ENCODE measurements around the gene ZNF565. TPM values are rescaled to one million over a fixed set of nuclear protein-coding genes. Genes with fewer than 3 reads are reported as not detected.
"Not testable (repeated sequence)": the region's sequence is repeated elsewhere in the genome, so short reads cannot be mapped to it uniquely, and the experiment has no call there.

The ZNF565 gene
- total RNA-seq, 2 experiments from 2014 or later: 2.2 to 2.7 TPM

- CTCF ChIA-PET: interaction anchor here (1.7 kb wide), 1 partner anchor 80 kb away, joined by 3 read pairs; no protein-coding TSS in a partner anchor
- Mint-ChIP-seq H3K9me3 (ENCODE audit: insufficient read depth) (no peaks in the 10 kb centered on the region), H3K4me1 (ENCODE audit: low read depth) (no peaks in the 10 kb centered on the region), H3K36me3 (ENCODE audit: low read depth) (no peaks in the 10 kb centered on the region), H3K27me3 (ENCODE audit: low read depth) (no peaks in the 10 kb centered on the region), H3K4me3 (no peak overlapping the region), H3K27ac (no peak overlapping the region)
- POLR2A ChIA-PET: no interaction called here
- no peak for ATAC-seq
- DNase-seq: no peak
Observed at GRCh38 chr19:36207605-36208252, 6.7 kb downstream of the ZNF565 start.

- POLR2A ChIA-PET: no interaction called here
Observed at GRCh38 chr19:36203293-36203692, 11.2 kb downstream of the ZNF565 start.

GRCh38 chr19:36201684-36202083 lies 12.8 kb downstream of the ZNF565 start:
- ChIA-PET POLR2A (no interaction called here), CTCF (no interaction called here)
- no peak overlapping the region for H3K4me3 Mint-ChIP-seq
- ATAC-seq (no peak), DNase-seq (no peak)
- no peaks in the 10 kb centered on the region for H3K36me3 Mint-ChIP-seq (ENCODE audit: low read depth)
- no peaks in the 10 kb centered on the region for H3K9me3 Mint-ChIP-seq (ENCODE audit: insufficient read depth)
- no peak overlapping the region for H3K27ac Mint-ChIP-seq
- H3K27me3 Mint-ChIP-seq (ENCODE audit: low read depth): no peaks in the 10 kb centered on the region
- H3K4me1 Mint-ChIP-seq (ENCODE audit: low read depth): no peaks in the 10 kb centered on the region

More at GRCh38 chr19:36203293-36203692, 11.2 kb downstream of the ZNF565 start:
- DNase-seq (no peak), ATAC-seq (no peak)
- H3K9me3 Mint-ChIP-seq (ENCODE audit: insufficient read depth): no peaks in the 10 kb centered on the region
- no peaks in the 10 kb centered on the region for H3K4me1 Mint-ChIP-seq (ENCODE audit: low read depth)
- H3K4me3 Mint-ChIP-seq: no peak overlapping the region
- H3K27ac Mint-ChIP-seq: no peak overlapping the region
- H3K36me3 Mint-ChIP-seq (ENCODE audit: low read depth): no peaks in the 10 kb centered on the region
- CTCF ChIA-PET: no interaction called here
- no peaks in the 10 kb centered on the region for H3K27me3 Mint-ChIP-seq (ENCODE audit: low read depth)

GRCh38 chr19:36198119-36198518 lies 16.3 kb downstream of the ZNF565 start:
- Mint-ChIP-seq H3K9me3 (ENCODE audit: insufficient read depth) (no peaks in the 10 kb centered on the region), H3K27ac (no peak overlapping the region), H3K4me3 (no peak overlapping the region), H3K36me3 (ENCODE audit: low read depth) (no peaks in the 10 kb centered on the region), H3K27me3 (ENCODE audit: low read depth) (no peaks in the 10 kb centered on the region), H3K4me1 (ENCODE audit: low read depth) (no peaks in the 10 kb centered on the region)
- CTCF ChIA-PET: no interaction called here
- POLR2A ChIA-PET: no interaction called here
- no peak for DNase-seq
- ATAC-seq: no peak

GRCh38 chr19:36196249-36196648 lies 18.2 kb downstream of the ZNF565 start:
- no peaks in the 10 kb centered on the region for H3K36me3 Mint-ChIP-seq (ENCODE audit: low read depth)
- ChIA-PET POLR2A (interaction anchor here (1.3 kb wide), 1 partner anchor 18 kb away, joined by 4 read pairs; the partner anchor contains the start of genes ZNF146 and ZNF565), CTCF (no interaction called here)
- no peak overlapping the region for H3K4me3 Mint-ChIP-seq
- no peak for DNase-seq
- no peaks in the 10 kb centered on the region for H3K9me3 Mint-ChIP-seq (ENCODE audit: insufficient read depth)
- ATAC-seq: no peak
- no peaks in the 10 kb centered on the region for H3K4me1 Mint-ChIP-seq (ENCODE audit: low read depth)
- no peak overlapping the region for H3K27ac Mint-ChIP-seq
- no peaks in the 10 kb centered on the region for H3K27me3 Mint-ChIP-seq (ENCODE audit: low read depth)

- H3K27ac Mint-ChIP-seq; H3K36me3 Mint-ChIP-seq (ENCODE audit: low read depth); DNase-seq; H3K27me3 Mint-ChIP-seq (ENCODE audit: low read depth); CTCF ChIA-PET; H3K4me3 Mint-ChIP-seq; POLR2A ChIA-PET; ATAC-seq; H3K4me1 Mint-ChIP-seq (ENCODE audit: low read depth); H3K9me3 Mint-ChIP-seq (ENCODE audit: insufficient read depth): not testable (repeated sequence)
Observed at GRCh38 chr19:36186722-36187121, 27.7 kb downstream of the ZNF565 start.

- peaks cover 2% of the 10 kb centered on the region for H3K36me3 Mint-ChIP-seq (ENCODE audit: low read depth)
- CTCF ChIA-PET: interaction anchor here (1.7 kb wide), 1 partner anchor 55 kb away, joined by 4 read pairs; no protein-coding TSS in a partner anchor
- H3K9me3 Mint-ChIP-seq (ENCODE audit: insufficient read depth): no peaks in the 10 kb centered on the region
- POLR2A ChIA-PET: no interaction called here
- H3K4me1 Mint-ChIP-seq (ENCODE audit: low read depth): no peaks in the 10 kb centered on the region
- no peak overlapping the region for H3K27ac Mint-ChIP-seq
- no peak for ATAC-seq
- H3K27me3 Mint-ChIP-seq (ENCODE audit: low read depth): no peaks in the 10 kb centered on the region
- H3K4me3 Mint-ChIP-seq: no peak overlapping the region
- DNase-seq: no peak
Observed at GRCh38 chr19:36183245-36183628, 31.2 kb downstream of the ZNF565 start.

- H3K4me1 Mint-ChIP-seq (ENCODE audit: low read depth): no peaks in the 10 kb centered on the region
Observed at GRCh38 chr19:36182612-36183244, 31.7 kb downstream of the ZNF565 start.

GRCh38 chr19:36179077-36179476 lies 35.4 kb downstream of the ZNF565 start:
- CTCF ChIA-PET: interaction anchor here (0.9 to 1.9 kb wide), 3 partner anchors 9 to 51 kb away, joined by 3 to 8 read pairs (median 3); no protein-coding TSS in a partner anchor
- H3K9me3 Mint-ChIP-seq (ENCODE audit: insufficient read depth); ATAC-seq; H3K36me3 Mint-ChIP-seq (ENCODE audit: low read depth); H3K4me1 Mint-ChIP-seq (ENCODE audit: low read depth); POLR2A ChIA-PET; H3K4me3 Mint-ChIP-seq; DNase-seq; H3K27me3 Mint-ChIP-seq (ENCODE audit: low read depth); H3K27ac Mint-ChIP-seq: not testable (repeated sequence)

More at GRCh38 chr19:36182612-36183244, 31.7 kb downstream of the ZNF565 start:
- H3K9me3 Mint-ChIP-seq (ENCODE audit: insufficient read depth): no peaks in the 10 kb centered on the region
- no peak for DNase-seq
- H3K27ac Mint-ChIP-seq: no peak overlapping the region
- ATAC-seq: no peak
- CTCF ChIA-PET: interaction anchor here (1.7 kb wide), 1 partner anchor 55 kb away, joined by 4 read pairs; no protein-coding TSS in a partner anchor
- no peaks in the 10 kb centered on the region for H3K27me3 Mint-ChIP-seq (ENCODE audit: low read depth)
- no peak overlapping the region for H3K4me3 Mint-ChIP-seq
- peaks cover 2% of the 10 kb centered on the region for H3K36me3 Mint-ChIP-seq (ENCODE audit: low read depth)
- POLR2A ChIA-PET: no interaction called here

GRCh38 chr19:36173846-36174245 lies 40.6 kb downstream of the ZNF565 start:
- not testable (repeated sequence) for H3K4me1 Mint-ChIP-seq (ENCODE audit: low read depth); DNase-seq; H3K9me3 Mint-ChIP-seq (ENCODE audit: insufficient read depth); H3K36me3 Mint-ChIP-seq (ENCODE audit: low read depth); ATAC-seq; H3K27ac Mint-ChIP-seq; H3K4me3 Mint-ChIP-seq; H3K27me3 Mint-ChIP-seq (ENCODE audit: low read depth)
- ChIA-PET POLR2A (interaction anchor here (0.6 kb wide), 1 partner anchor 903 kb away, joined by 3 read pairs; no protein-coding TSS in a partner anchor), CTCF (interaction anchor here (1.0 to 3.9 kb wide), 2 partner anchors 46 to 59 kb away, joined by 3 to 31 read pairs; partner anchors contain the start of gene TBCB)

GRCh38 chr19:36172852-36173251 lies 41.6 kb downstream of the ZNF565 start:
- CTCF ChIA-PET: interaction anchor here (3.9 kb wide), 1 partner anchor 45 kb away, joined by 31 read pairs; no protein-coding TSS in a partner anchor
- H3K27ac Mint-ChIP-seq: no peak overlapping the region
- H3K4me3 Mint-ChIP-seq: no peak overlapping the region
- no peaks in the 10 kb centered on the region for H3K27me3 Mint-ChIP-seq (ENCODE audit: low read depth)
- DNase-seq (no peak), ATAC-seq (no peak)
- POLR2A ChIA-PET: no interaction called here
- no peaks in the 10 kb centered on the region for H3K36me3 Mint-ChIP-seq (ENCODE audit: low read depth)
- H3K9me3 Mint-ChIP-seq (ENCODE audit: insufficient read depth): no peaks in the 10 kb centered on the region
- peaks cover 6% of the 10 kb centered on the region for H3K4me1 Mint-ChIP-seq (ENCODE audit: low read depth)

- CTCF ChIA-PET: interaction anchor here (1.0 to 3.4 kb wide), 6 partner anchors 10 to 116 kb away, joined by 4 to 77 read pairs (median 4); partner anchors contain the start of gene THAP8
- Mint-ChIP-seq H3K4me1 (ENCODE audit: low read depth) (peaks cover 6% of the 10 kb centered on the region), H3K9me3 (ENCODE audit: insufficient read depth) (no peaks in the 10 kb centered on the region), H3K36me3 (ENCODE audit: low read depth) (no peaks in the 10 kb centered on the region), H3K4me3 (no peak overlapping the region), H3K27me3 (ENCODE audit: low read depth) (no peaks in the 10 kb centered on the region), H3K27ac (no peak overlapping the region)
- no peak for ATAC-seq
- POLR2A ChIA-PET: interaction anchor here (1.0 kb wide), 2 partner anchors 41 to 46 kb away, joined by 3 to 4 read pairs; partner anchors contain the start of genes ZNF146 and ZNF565
- no peak for DNase-seq
Observed at GRCh38 chr19:36169084-36169760, 45.2 kb downstream of the ZNF565 start.

All from activated CD8-positive, alpha-beta T cell treated with anti-CD3 and anti-CD28 coated beads, Interleukin-2, amount 10 ng/mL, durations not matched to agents 7 days and 5 days (primary cell).